Astrocyte of the hippocampus (primary cell): Measurements from ENCODE around the gene PKP4.
A peak's percentile ranks its signal among the peaks of the same experiment; 100 is the strongest.

Source experiments
- DNase-seq: peaks from one replicate; pipeline ENCODE4 v3.0.0; 2011; ENCODE audit warnings: low read depth, low spot score

The PKP4 gene

GRCh38 chr2:158539176-158540005 lies 82.6 kb downstream of the PKP4 start:
- DNase-seq = peak; percentile 62

- no peak for DNase-seq
Measured at GRCh38 chr2:158542577-158542976, 85.8 kb downstream of the PKP4 start.

- DNase-seq = no peak
Measured at GRCh38 chr2:158543957-158544356, 87.2 kb downstream of the PKP4 start.

DNA sequence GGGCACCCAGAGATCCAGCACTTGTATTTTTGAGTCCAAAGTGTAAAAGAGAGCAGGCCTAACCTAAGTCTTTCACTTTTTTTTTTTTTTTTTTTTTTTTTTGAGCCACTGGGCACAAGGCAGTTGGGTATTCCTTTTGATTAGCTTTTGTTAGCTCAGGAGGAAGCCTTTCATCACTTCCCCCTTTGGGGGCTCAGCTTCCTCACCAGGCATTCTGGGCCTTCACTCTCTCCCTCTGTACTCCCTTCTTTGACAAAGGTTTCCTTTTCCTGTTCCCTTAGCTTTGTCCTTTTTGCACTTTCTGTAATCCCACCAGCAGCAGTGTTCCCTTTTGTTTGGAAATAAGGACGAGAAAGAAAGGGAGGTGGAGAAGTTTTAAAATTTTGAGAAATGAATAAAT lies 88.2 kb downstream of the PKP4 start:
- no peak for DNase-seq

GRCh38 chr2:158546412-158547144 lies 89.8 kb downstream of the PKP4 start:
- DNase-seq = no peak

GRCh38 chr2:158553257-158553656 lies 96.5 kb downstream of the PKP4 start:
- no peak for DNase-seq

DNA sequence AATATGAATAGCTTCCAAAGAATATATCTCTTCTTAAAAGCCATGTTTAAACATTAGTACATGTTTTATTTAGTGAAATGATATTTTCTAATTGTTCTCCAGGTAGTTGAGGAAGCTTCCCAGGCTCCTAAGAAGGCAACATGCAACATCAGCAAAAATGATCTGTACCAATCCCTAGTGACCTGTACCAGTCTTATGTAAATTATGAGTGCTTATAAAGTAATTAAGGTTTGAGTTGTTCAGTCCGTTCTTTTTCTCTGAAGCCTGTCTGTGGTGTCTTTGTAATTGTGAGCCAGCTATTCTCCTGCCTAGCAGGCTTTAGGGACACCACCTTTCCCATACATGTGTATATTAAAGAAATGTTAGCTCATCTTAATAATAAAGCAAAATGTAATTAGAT lies 98.2 kb downstream of the PKP4 start:
- no peak for DNase-seq

DNA sequence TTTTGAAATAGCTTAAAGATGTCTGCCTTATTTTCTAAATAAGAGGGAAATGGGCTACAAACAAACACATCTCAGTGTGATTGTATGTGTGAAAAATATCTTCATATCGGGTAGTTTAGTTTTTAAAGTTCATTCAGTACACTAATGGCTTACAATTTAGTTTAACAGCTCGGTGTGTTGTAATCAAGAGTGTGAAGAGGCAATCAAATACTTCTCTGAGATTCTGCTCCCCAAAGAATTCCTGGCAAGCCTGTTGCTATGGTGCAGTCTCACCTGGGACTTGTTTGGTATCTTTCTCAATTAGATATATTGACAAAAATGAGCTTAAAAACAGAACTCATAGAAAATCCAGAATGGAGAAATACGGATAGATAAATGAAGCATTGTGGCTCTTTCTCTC lies 99.4 kb downstream of the PKP4 start:
- DNase-seq = no peak

DNA sequence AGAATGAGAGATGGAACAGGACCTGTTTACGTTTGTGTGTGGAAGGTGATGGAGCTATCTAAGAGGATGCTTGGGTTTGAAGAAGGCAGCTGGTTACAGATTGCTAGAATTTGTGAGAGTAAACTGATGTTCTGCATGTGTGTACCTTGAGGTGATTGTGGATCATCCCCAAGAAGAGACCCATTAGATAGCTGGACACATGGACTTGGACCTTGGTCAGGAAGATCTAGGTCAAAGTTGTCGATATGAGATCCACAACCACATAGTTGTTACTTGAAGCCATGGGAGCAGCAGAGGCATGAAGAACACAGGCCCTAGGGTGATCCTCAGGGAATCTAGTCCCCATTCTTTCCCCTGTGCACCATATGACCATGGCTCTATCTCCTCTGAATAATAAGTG lies 101.0 kb downstream of the PKP4 start:
- no peak for DNase-seq

GRCh38 chr2:158559252-158559651 lies 102.5 kb downstream of the PKP4 start:
- DNase-seq = no peak

DNA sequence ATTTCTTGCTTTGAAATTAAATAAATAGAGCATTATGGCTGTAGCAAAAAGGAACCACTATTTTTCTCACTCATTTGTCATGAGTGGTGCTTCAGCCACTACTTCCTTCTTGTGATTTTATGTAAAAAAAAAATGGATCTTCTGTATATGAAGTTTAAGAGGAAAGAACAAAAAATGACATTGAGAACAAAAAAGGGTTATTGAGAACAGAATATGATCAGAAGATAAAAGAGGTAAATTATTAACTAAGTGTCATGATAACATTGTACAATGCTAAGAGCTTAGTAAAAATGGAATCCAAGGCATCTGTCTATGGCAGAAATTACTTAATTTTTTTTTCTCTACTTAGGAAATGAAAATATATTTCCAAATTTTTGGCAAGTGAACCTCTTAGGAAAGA lies 103.5 kb downstream of the PKP4 start:
- DNase-seq = no peak

- DNase-seq = no peak
Measured at GRCh38 chr2:158561054-158561453, 104.3 kb downstream of the PKP4 start.

GRCh38 chr2:158567208-158567607 lies 110.5 kb downstream of the PKP4 start:
- DNase-seq = no peak

DNA sequence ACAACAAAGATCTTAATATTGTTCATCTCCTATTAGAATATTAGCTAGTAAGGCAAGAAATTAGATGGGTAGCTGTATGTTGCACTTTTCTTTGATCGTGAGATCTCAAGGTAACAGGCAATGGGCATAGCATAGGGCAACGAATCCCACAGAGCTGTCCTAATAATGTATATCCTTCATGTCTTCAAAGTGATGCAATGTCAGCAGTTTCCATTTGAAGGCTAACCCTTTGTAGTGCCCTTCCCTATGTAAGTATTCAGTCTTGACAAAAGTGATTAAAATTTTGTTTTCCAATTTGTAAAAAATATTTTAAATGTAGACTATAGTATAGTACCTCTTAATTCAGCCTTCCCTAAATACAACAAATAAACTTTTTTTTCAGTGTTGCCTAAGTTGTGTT lies 112.5 kb downstream of the PKP4 start:
- no peak for DNase-seq

DNA sequence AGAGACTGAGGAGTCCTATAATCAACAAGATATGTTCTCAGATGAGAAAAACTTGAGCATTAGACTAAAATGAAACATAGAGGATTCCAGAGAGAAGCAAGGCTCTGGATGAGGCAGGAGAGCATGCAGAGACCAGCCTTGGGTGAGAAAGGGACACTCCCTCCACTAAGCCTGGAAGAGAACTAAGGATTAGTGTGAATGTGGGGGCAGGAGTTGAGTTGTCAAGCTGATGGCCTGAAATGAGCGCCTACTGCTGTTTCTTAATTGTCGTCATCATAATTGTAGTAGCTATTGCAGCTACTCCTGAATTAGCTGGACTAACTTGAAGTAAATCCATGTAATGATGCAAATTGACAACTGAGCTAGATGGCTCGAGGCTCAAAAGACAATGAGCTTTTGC lies 114.1 kb downstream of the PKP4 start:
- no peak for DNase-seq

DNA sequence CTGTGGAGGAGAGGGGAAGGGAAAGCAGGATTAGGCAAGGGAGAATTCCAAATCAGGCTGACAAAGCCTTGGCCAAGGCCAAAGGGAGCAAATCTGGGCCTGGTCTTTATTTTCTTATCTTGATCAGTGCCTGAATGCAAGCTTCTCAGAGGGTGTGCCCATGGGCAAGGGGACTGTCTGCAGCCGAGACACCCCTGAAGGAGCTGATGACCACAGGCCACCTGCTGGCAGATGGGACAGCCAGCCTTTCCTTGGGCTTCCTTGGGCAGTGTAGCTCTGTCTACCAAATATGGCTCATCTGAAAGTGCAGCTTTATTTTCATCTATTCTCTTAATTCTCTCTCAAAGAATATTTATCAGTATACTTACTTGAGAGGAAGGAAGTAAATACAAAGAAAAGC lies 117.0 kb downstream of the PKP4 start:
- DNase-seq = no peak

DNA sequence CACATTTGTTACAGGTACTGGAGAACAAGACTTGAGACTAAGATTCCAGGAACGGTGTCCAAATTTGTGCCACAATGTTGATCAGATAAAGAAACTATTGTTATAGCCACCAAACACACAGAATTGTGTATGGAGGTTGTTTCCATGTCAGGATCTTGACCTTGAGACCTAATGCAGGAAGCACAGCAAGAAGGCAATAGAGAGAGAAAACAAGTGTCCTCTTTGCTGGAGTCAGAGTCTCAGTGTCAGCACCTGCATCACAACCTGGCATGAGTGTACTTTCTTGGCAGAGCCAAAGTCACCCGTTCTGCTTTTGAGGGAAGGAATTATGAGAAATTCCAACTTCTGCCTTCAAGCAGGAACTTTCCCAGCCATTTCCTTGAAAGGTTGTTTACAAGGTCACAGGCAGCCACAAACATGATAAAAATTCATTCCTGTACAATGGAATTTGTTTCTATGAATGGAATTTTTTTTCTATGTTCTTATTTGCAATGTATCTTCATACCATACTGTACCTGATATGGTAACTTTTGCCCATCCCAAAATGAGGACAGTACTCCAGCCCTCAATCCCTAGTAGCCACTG lies 118.4 kb downstream of the PKP4 start:
- DNase-seq = peak; percentile 31

DNA sequence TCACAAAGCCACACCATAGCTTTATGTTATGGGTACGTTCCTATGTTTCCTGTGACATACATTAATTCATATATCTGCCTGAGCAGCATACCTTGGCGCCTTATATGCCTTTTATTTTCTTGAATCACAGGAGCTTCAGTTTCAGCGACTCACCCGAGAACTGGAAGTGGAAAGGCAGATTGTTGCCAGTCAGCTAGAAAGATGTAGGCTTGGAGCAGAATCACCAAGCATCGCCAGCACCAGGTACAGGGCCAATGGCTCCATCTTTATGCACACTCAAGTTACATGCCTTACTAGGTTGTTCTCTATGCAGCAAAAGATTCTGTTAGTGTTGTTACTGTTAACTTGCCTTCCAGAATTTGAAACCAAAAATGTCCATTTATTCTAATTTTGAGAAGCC lies 120.4 kb downstream of the PKP4 start:
- no peak for DNase-seq

GRCh38 chr2:158578703-158579330 lies 122.1 kb downstream of the PKP4 start:
- no peak for DNase-seq

- no peak for DNase-seq
Measured at GRCh38 chr2:158579928-158580327, 123.2 kb downstream of the PKP4 start.

- DNase-seq = no peak
Measured at GRCh38 chr2:158580760-158581159, 124.0 kb downstream of the PKP4 start.

GRCh38 chr2:158582670-158583069 lies 125.9 kb downstream of the PKP4 start:
- no peak for DNase-seq
